Measurements from ENCODE around the gene NLGN1. TPM values are rescaled to one million over a fixed set of nuclear protein-coding genes. Genes with fewer than 3 reads are reported as not detected.

The NLGN1 gene
- total RNA-seq, 2 donors from 2014 or later: 1.3 to 2.4 TPM

DNA sequence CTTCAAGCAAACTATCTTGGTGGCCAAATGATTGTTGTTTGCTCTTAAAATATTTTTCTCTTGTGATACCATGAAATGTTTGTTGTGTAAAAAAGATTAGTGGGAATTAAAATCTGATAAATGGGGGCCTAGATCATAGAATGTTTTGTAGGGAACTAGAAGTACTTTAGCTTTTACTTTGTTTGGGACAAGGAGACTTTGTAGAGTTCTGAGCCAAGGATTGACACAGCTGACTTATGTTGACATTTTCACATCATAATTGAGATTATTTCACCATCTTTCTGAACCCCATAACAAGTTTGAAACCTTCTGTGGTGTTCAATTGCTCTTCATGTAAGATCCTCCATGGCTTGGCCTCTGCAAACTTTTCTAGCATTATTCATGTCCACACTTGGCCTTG, 235.4 kb downstream of the NLGN1 start:
- Histone ChIP-seq H3K4me3 (no peak overlapping the region), H3K27ac (no peak overlapping the region), H3K4me1 (no peaks in the 10 kb centered on the region), H3K9me3 (no peaks in the 10 kb centered on the region), H3K27me3 (no peaks in the 10 kb centered on the region), H3K36me3 (no peaks in the 10 kb centered on the region)
- DNase-seq (ENCODE audit: low spot score): no peak
- no peak for TF ChIP-seq CTCF (IDR thresholded peaks at IDR 0.05)

DNA sequence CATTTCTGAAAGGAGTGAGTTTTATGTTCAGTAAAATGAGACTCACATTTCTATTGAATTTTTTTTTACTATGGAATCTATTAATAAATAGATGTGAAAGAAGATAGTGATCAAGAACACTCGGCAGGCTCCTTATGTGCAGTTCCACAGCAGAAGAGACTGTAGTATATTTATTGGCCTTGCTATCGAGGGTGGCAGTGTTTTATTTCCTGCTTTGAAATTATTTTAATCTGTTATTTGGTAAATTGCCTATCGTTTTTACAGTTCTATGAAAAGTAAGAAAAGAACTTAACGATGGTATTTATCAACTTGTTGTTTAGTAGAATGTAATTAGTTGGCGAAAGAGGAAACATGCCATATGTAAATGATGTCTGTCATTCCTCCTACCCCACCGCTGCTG, 238.3 kb downstream of the NLGN1 start:
- Histone ChIP-seq H3K4me3 (no peak overlapping the region), H3K36me3 (no peaks in the 10 kb centered on the region), H3K4me1 (no peaks in the 10 kb centered on the region), H3K9me3 (no peaks in the 10 kb centered on the region), H3K27me3 (no peaks in the 10 kb centered on the region), H3K27ac (no peak overlapping the region)
- TF ChIP-seq CTCF (IDR thresholded peaks at IDR 0.05): no peak
- no peak for DNase-seq (ENCODE audit: low spot score)

GRCh38 chr3:173639098-173639497, 241.6 kb downstream of the NLGN1 start:
- no peaks in the 10 kb centered on the region for H3K36me3 ChIP-seq
- H3K4me3 ChIP-seq: no peak overlapping the region
- TF ChIP-seq CTCF (IDR thresholded peaks at IDR 0.05): no peak
- H3K4me1 ChIP-seq: no peaks in the 10 kb centered on the region
- no peak overlapping the region for H3K27ac ChIP-seq
- H3K27me3 ChIP-seq: no peaks in the 10 kb centered on the region
- no peaks in the 10 kb centered on the region for H3K9me3 ChIP-seq
- no peak for DNase-seq (ENCODE audit: low spot score)

DNA sequence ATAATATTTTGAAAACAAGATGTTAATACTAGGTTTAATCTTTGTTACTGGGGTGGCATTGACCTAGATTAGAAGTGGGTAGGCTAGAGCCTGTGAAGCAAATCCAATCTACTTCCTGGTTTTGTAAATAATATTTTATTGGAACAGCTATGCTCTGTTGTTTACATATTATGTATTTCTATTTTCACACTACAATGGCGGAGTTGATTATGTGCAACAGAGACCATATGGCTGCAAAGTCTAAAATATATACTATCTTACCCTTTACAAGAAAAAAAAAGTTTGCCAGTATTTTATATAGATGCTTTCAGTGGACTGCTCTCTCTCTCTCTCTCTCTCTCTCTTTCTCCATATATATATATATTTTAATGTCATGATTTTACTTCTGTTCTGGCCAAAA, 244.2 kb downstream of the NLGN1 start:
- no peak for TF ChIP-seq CTCF (IDR thresholded peaks at IDR 0.05)
- Histone ChIP-seq H3K4me3 (no peak overlapping the region), H3K4me1 (no peaks in the 10 kb centered on the region), H3K36me3 (no peaks in the 10 kb centered on the region), H3K27ac (no peak overlapping the region), H3K9me3 (no peaks in the 10 kb centered on the region), H3K27me3 (no peaks in the 10 kb centered on the region)
- no peak for DNase-seq (ENCODE audit: low spot score)

DNA sequence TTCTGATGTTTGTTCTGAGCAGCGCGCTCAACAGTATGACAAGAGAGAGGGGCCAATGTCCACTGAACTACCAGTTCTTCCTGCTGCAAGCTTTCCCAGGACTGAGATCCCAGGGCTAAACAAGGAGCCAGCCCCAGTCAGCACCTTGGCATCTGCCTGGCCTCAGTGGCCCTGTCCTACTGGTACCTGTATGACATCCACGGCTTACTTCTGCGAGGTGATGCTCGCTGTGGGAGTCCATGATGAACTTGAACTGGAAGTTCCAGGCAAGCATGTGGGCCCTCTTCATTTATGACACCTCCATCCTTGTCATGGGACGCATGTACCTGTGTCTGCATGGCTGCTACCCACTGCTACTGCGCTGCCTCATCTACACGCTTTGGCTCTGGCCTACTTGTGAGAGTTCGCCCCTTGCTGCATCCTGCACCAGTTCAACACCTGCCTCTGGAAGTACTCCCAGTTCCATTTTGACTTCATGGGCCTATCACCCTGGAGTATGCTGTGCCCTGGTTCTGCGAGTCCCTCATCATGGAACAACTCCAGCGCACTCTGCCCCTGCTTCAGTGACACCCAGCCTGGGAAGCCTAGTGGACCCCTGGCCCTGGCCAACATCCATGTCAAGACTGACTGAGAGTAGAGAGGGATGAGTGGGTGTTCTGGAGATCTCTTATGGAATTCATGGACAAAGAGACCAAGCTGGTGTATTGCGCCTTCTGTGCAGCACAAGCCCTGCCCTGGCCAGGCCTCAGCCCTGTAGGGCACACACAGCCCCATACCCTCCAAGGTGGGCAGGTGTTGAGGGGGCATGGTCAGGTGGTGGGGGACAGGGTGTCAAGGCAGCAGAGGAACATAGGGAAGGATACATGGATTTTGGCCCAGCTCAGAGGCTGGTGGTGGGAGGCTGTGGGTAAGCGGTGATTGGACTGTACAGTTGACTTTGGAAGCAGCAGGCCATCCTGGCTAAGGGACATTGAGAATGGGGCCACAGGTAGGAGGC, 246.8 kb downstream of the NLGN1 start:
- DNase-seq (ENCODE audit: low spot score): no peak
- H3K4me1 ChIP-seq: no peaks in the 10 kb centered on the region
- no peaks in the 10 kb centered on the region for H3K27me3 ChIP-seq
- H3K4me3 ChIP-seq: no peak overlapping the region
- no peak overlapping the region for H3K27ac ChIP-seq
- no peak for TF ChIP-seq CTCF (IDR thresholded peaks at IDR 0.05)
- H3K9me3 ChIP-seq: no peaks in the 10 kb centered on the region
- H3K36me3 ChIP-seq: no peaks in the 10 kb centered on the region
